K562 (cell line): ENCODE results near the gene MRTFB. TPM values are rescaled to one million over a fixed set of nuclear protein-coding genes. Genes with fewer than 3 reads are reported as not detected.
"Not testable (repeated sequence)": the region's sequence is repeated elsewhere in the genome, so short reads cannot be mapped to it uniquely, and the experiment has no call there.

Experiments
- ATAC-seq: fragments of 200-7000 bp; cut with Tn5 transposase; 3 replicates; pipeline ENCODE4 v1.9.1; 2020; ENCODE audit warnings: moderate library complexity
- BruUV-seq: library from RNA; stranded (reverse); fragments of 400-500 nt; replicated peaks from 2 replicates; lab custom pipeline; 2021; lab: Mats Ljungman, UMichigan
- CTCF ChIA-PET: fragments of 300-600 bp; formaldehyde crosslinking; extraction: SDS; loops from one replicate; lab custom pipeline; 2021; ENCODE audit warnings: low intra/inter-chr PET ratio; lab: Yijun Ruan, JAX
- POLR2A ChIA-PET: fragments of 300-600, 350-650 bp; sonication (Branson Sonifier 250); formaldehyde crosslinking; extraction: SDS; loops from one replicate; lab custom pipeline; 2021; ENCODE audit warnings: antibody characterized with exemption, inconsistent platforms; lab: Yijun Ruan, JAX
- DNase-seq, 4 experiments: peaks; one replicate each; pipeline versions ENCODE4 v3.0.0 to v3.0.0-alpha.2; 2011 to 2018; ENCODE audit warnings: low spot score in 3 of 4, mixed read lengths in 3 of 4; ENCODE audit errors: extremely low read depth in 1 of 4
- FAIRE-seq: peaks from 2 replicates; lab custom pipeline; 2011; peaks lifted over from hg19 to GRCh38; lab: Jason Lieb, UNC
- H2AFZ ChIP-seq: 2 replicates; pipeline ENCODE4 v1.6.0; 2011; ENCODE audit warnings: low read depth, low read length, control low read depth, inconsistent platforms
- H3K27ac ChIP-seq: fragments of 200-600 bp; 3 replicates; pipeline ENCODE4 v1.8.0; 2011; ENCODE audit warnings: low read depth, mild to moderate bottlenecking, control low read depth, inconsistent platforms, low read length, moderate library complexity, mixed read lengths; ENCODE audit errors: extremely low read depth
- H3K27me3 ChIP-seq, 2 experiments: fragments of 300-600 bp in 1 of 2; 2 replicates in 1 of 2; 3 replicates in 1 of 2; pipeline versions ENCODE4 v1.6.0 to v1.8.0; 2011; ENCODE audit warnings: inconsistent platforms in 2 of 2, low read length in 2 of 2, mild to moderate bottlenecking in 1 of 2, mixed read lengths in 1 of 2, moderate library complexity in 1 of 2; ENCODE audit not compliant: control insufficient read depth in 2 of 2, insufficient read depth in 2 of 2
- H3K36me3 ChIP-seq: fragments of 300-600 bp; 3 replicates; pipeline ENCODE4 v1.8.0; 2011; ENCODE audit warnings: mild to moderate bottlenecking, low read length, inconsistent platforms; ENCODE audit not compliant: control insufficient read depth, insufficient read depth
- H3K4me1 ChIP-seq, 2 experiments: fragments of 200-600 bp in 1 of 2; replicated peaks in 1 of 2; 2 replicates in 1 of 2; 3 replicates in 1 of 2; pipeline versions ENCODE4 v1.5.1 to v1.8.0; 2011; ENCODE audit warnings: inconsistent platforms in 2 of 2, low read length in 2 of 2, mild to moderate bottlenecking in 1 of 2, mixed read lengths in 1 of 2, moderate library complexity in 1 of 2; ENCODE audit not compliant: control insufficient read depth in 2 of 2, insufficient read depth in 2 of 2
- H3K4me2 ChIP-seq: 2 replicates; pipeline ENCODE4 v1.6.1; 2011; ENCODE audit warnings: low read length, control low read depth, inconsistent platforms, mixed read lengths; ENCODE audit not compliant: insufficient read depth
- H3K4me3 ChIP-seq: fragments of 200-600 bp; sonication (generic), shearing (Covaris generic); 2 replicates; pipeline ENCODE4 v1.5.1; 2016; ENCODE audit warnings: control low read depth, inconsistent platforms
- H3K79me2 ChIP-seq: fragments of 200-600 bp; 3 replicates; pipeline ENCODE4 v1.8.0; 2011; ENCODE audit warnings: low read length, inconsistent platforms; ENCODE audit not compliant: control insufficient read depth, insufficient read depth
- H3K9ac ChIP-seq, 2 experiments: 2 replicates each; pipeline versions ENCODE4 v1.6.0 to v1.6.1; 2011; ENCODE audit warnings: low read depth in 2 of 2, low read length in 2 of 2, control low read depth in 1 of 2, inconsistent platforms in 1 of 2, mild to moderate bottlenecking in 1 of 2, mixed read lengths in 1 of 2; ENCODE audit not compliant: insufficient read depth in 1 of 2
- H3K9me1 ChIP-seq: one replicate; pipeline ENCODE4 v1.6.0; 2011; ENCODE audit warnings: inconsistent platforms, mild to moderate bottlenecking, low read length, moderate library complexity; ENCODE audit not compliant: control insufficient read depth, insufficient read depth
- H3K9me3 ChIP-seq: replicated peaks from 2 replicates; pipeline ENCODE4 v1.5.1; 2011; ENCODE audit warnings: low read depth, low read length, inconsistent platforms; ENCODE audit not compliant: control insufficient read depth, insufficient read depth
- H4K20me1 ChIP-seq: replicated peaks from 2 replicates; pipeline ENCODE4 v1.6.1; 2011; ENCODE audit warnings: low read length, inconsistent platforms, mixed read lengths; ENCODE audit not compliant: control insufficient read depth, insufficient read depth
- ATF3 ChIP-seq, 2 experiments: fragments of 450-650 bp in 1 of 2; sonication (generic) in 1 of 2; formaldehyde crosslinking in 1 of 2; IDR thresholded peaks in 1 of 2; conservative IDR thresholded peaks in 1 of 2; 2 replicates each; pipeline versions ENCODE4 v1.6.1 to v1.8.1; 2016 to 2023; ENCODE audit warnings: mild to moderate bottlenecking in 2 of 2, moderate library complexity in 2 of 2, inconsistent platforms in 1 of 2, missing genetic modification reagents in 1 of 2
- ATF4 ChIP-seq: fragments of 450-650 bp; formaldehyde crosslinking; IDR thresholded peaks from 2 replicates; pipeline ENCODE4 v1.4.0; 2022; ENCODE audit warnings: mild to moderate bottlenecking, moderate library complexity
- CEBPG ChIP-seq, 3 experiments: fragments of 200-800 bp in 1 of 3; sonication (Bioruptor generic) in 1 of 3; sonication (generic) in 1 of 3; formaldehyde crosslinking in 1 of 3; IDR thresholded peaks in 2 of 3; conservative IDR thresholded peaks in 1 of 3; 2 replicates each; pipeline versions ENCODE4 v1.6.1 to v1.8.0; 2016 to 2022; ENCODE audit warnings: missing compliant biosample characterization in 2 of 3, missing genetic modification characterization in 2 of 3, mild to moderate bottlenecking in 1 of 3, missing genetic modification reagents in 1 of 3
- CUX1 ChIP-seq: fragments of 200-800 bp; sonication (Bioruptor generic); IDR thresholded peaks from 2 replicates; pipeline ENCODE4 v1.6.1; 2016; ENCODE audit warnings: missing genetic modification characterization, missing compliant biosample characterization
- ZSCAN32 ChIP-seq: fragments of 450-650 bp; formaldehyde crosslinking; IDR thresholded peaks from 2 replicates; pipeline ENCODE4 v1.4.0; 2020; ENCODE audit warnings: mild to moderate bottlenecking, moderate library complexity
- WGBS: fragments of 100-300 bp; shearing (Covaris generic); methylation state at CpG from one replicate; pipeline ENCODE4 v1.1.6; 2016; ENCODE audit warnings: low coverage, mixed read lengths; ENCODE audit not compliant: insufficient coverage; ENCODE audit errors: missing lambda C conversion rate; 5-methylcytosine and 5-hydroxymethylcytosine counted together
- in situ Hi-C: fragments of 300-500 bp; cut with MboI; formaldehyde crosslinking; loops from 4 replicates; pipeline ENCODE4 v1.15.0; 2018; ENCODE audit warnings: inconsistent platforms, mixed read lengths
- intact Hi-C: fragments of 100-400 bp; cut with micrococcal nuclease; formaldehyde crosslinking; loops from 2 replicates; pipeline ENCODE4 v1.14.2; 2022
- polyA plus RNA-seq, 8 experiments: library from polyadenylated mRNA; depleted of rRNA in 4 of 8; stranded (reverse) in 5 of 8; unstranded in 3 of 8; fragments of >200 nt; fragmentation: Nextera tagmentation in 2 of 8; fragmentation: Illumina TruSeq in 1 of 8; extraction: Ambion mirVana in 2 of 8; extraction: Trizol in 1 of 8; gene quantifications; 2 replicates each; pipeline versions ENCODE4 v1.2.1 to v1.2.3, GENCODE V29; 2011 to 2014; ENCODE audit warnings: inconsistent platforms in 1 of 8, missing spikeins in 1 of 8
- total RNA-seq, 7 experiments: library from RNA; depleted of rRNA in 6 of 7; stranded (reverse); fragments of >200 nt in 6 of 7; fragmentation: Illumina TruSeq in 2 of 7; extraction: Trizol in 2 of 7; gene quantifications; 2 replicates each; pipeline versions ENCODE4 v1.2.1 to v1.2.3, GENCODE V29; 2011 to 2021; ENCODE audit warnings: low replicate concordance in 1 of 7

MRTFB gene
- total and polyA plus RNA-seq, 9 of the 15 experiments (the other 6 are each of a cell fraction or from before 2014, with no cell fraction given) = 2.2 to 12.7 (median 7.0) TPM

- no peak overlapping the region for H2AFZ ChIP-seq
- POLR2A ChIA-PET = no interaction called here
- H3K79me2 ChIP-seq = no peaks in the 10 kb centered on the region
- H3K9me1 ChIP-seq = peaks cover 5% of the 10 kb centered on the region
- in situ Hi-C loops = no loop called here
- TF ChIP-seq ZSCAN32 (CRISPR knock-in tag) (peak; percentile 63; the same call in 1 of the 2 replicates), CEBPG (CRISPR knock-in tag; IDR thresholded peaks at IDR 0.05) (no peak), CEBPG (tag; conservative IDR thresholded peaks at IDR 0.05 in 1 of 2, IDR thresholded peaks at IDR 0.05 in 1 of 2) (peak; percentile 62 to 76), CUX1 (CRISPR knock-in tag) (no peak), ATF4 (CRISPR knock-in tag) (peak; percentile 48; the same call in 1 of the 2 replicates), ATF3 (IDR thresholded peaks at IDR 0.05) (peak; percentile 55), ATF3 (CRISPR knock-in tag; conservative IDR thresholded peaks at IDR 0.05) (no peak)
- TF ChIP-seq, all 486 proteins: peak for 4
- BruUV-seq = no TSS peak
- CTCF ChIA-PET = interaction anchor here (0.6 kb wide), 1 partner anchor 36 kb away, joined by 3 read pairs; no protein-coding TSS in a partner anchor
- Histone ChIP-seq H3K9me3 (no peaks in the 10 kb centered on the region), H3K4me1 (peaks cover 0 to 9% of the 10 kb centered on the region in 2 experiments; a peak in 1 of 5 replicates), H3K9ac (no peak overlapping the region), H3K4me2 (no peak overlapping the region), H4K20me1 (no peaks in the 10 kb centered on the region; the same call in 1 of the 2 replicates), H3K4me3 (no peak overlapping the region), H3K27me3 (no peaks in the 10 kb centered on the region), H3K36me3 (no peaks in the 10 kb centered on the region), H3K27ac (no peak overlapping the region)
- DNase-seq (no peak), ATAC-seq (no peak), FAIRE-seq (no peak)
- intact Hi-C loops = loop anchor here (10.0 kb wide), 1 partner anchor 108 kb away; the partner anchor contains the start of gene MRTFB
- 62% methylated on average over 1 of the region's 1 CpG for WGBS
Measured at GRCh38 chr16:14182999-14183398, 111.9 kb downstream of the MRTFB start.

GRCh38 chr16:14183962-14184361 is 112.8 kb downstream of the MRTFB start:
- H3K79me2 ChIP-seq, H3K9me3 ChIP-seq, FAIRE-seq, H3K4me1 ChIP-seq, BruUV-seq, H3K27ac ChIP-seq, ATAC-seq, H4K20me1 ChIP-seq, H3K4me2 ChIP-seq, POLR2A ChIA-PET, H3K4me3 ChIP-seq, H2AFZ ChIP-seq, H3K9ac ChIP-seq, H3K27me3 ChIP-seq, in situ Hi-C loops, DNase-seq, H3K9me1 ChIP-seq, H3K36me3 ChIP-seq: not testable (repeated sequence)
- CTCF ChIA-PET = interaction anchor here (0.6 kb wide), 1 partner anchor 35 kb away, joined by 3 read pairs; no protein-coding TSS in a partner anchor
- intact Hi-C loops = loop anchor here (10.0 kb wide), 1 partner anchor 109 kb away; the partner anchor contains the start of gene MRTFB
- WGBS = 94% methylated on average over 3 of the region's 6 CpGs
